Measurements from ENCODE around the gene ENOSF1. TPM values are rescaled to one million over a fixed set of nuclear protein-coding genes. Genes with fewer than 3 reads are reported as not detected.

The ENOSF1 gene
- total and polyA plus RNA-seq, 10 of the 15 experiments (the other 5 are each of a cell fraction or from before 2014, with no cell fraction given), result 12.5 to 43.3 (median 29.5) TPM

GRCh38 chr18:655445-655844, 57.0 kb downstream of the ENOSF1 start:
- H4K20me1 ChIP-seq (ENCODE audit: control insufficient read depth, insufficient read depth), result no peaks in the 10 kb centered on the region
- SMC1A ChIA-PET (ENCODE audit: uncharacterized antibody, unreplicated experiment), result interaction anchor here (2.9 kb wide), 1 partner anchor 175 kb away, joined by 9 read pairs; no protein-coding TSS in a partner anchor
- intact Hi-C loops (cut with micrococcal nuclease; ENCODE audit: unreplicated experiment), result loop anchor here (5.0 kb wide), 1 partner anchor 157 kb away; the partner anchor contains the start of gene YES1
- no TSS peak for BruUV-seq (replicated peaks)
- H3K4me3 ChIP-seq, result no peak overlapping the region
- H3K9me3 ChIP-seq (replicated peaks; ENCODE audit: control insufficient read depth, insufficient read depth, low read length), result no peaks in the 10 kb centered on the region; the same call in 2 of the 3 replicates
- CTCF ChIA-PET, result interaction anchor here (1.5 to 1.7 kb wide), 2 partner anchors 31 to 184 kb away, joined by 3 to 7 read pairs; no protein-coding TSS in a partner anchor
- no peak overlapping the region for H3K9ac ChIP-seq (ENCODE audit: control insufficient read depth, insufficient read depth, low read length)
- in situ Hi-C loops (cut with MboI), result loop anchor here (5.0 kb wide), 1 partner anchor 157 kb away; the partner anchor contains the start of gene YES1
- H3K4me1 ChIP-seq (ENCODE audit: control insufficient read depth, insufficient read depth, low read length), result peaks cover 13% of the 10 kb centered on the region
- H3K79me2 ChIP-seq (ENCODE audit: control insufficient read depth, insufficient read depth, low read length), result peaks cover 27% of the 10 kb centered on the region
- POLR2A ChIA-PET, result interaction anchor here (0.6 kb wide), 2 partner anchors 160 to 203 kb away, joined by 3 to 4 read pairs; no protein-coding TSS in a partner anchor
- WGBS (ENCODE audit: insufficient coverage, insufficient replicate concordance, low lambda C conversion rate, missing lambda C conversion rate), result 57% methylated on average over 6 of the region's 6 CpGs
- no peak for FAIRE-seq
- no peaks in the 10 kb centered on the region for H3K27me3 ChIP-seq (replicated peaks in 1 of 2; ENCODE audit: control insufficient read depth in 2 of 2, insufficient read depth in 2 of 2, low read length in 1 of 2)
- H3K36me3 ChIP-seq (ENCODE audit: control insufficient read depth in 2 of 2, insufficient read depth in 2 of 2, low read length in 1 of 2), result peaks cover 2 to 12% of the 10 kb centered on the region in 2 experiments; a peak in 2 of 4 replicates
- RAD21 ChIA-PET (ENCODE audit: unreplicated experiment), result no interaction called here
- no peak overlapping the region for H3K27ac ChIP-seq (ENCODE audit: control insufficient read depth, insufficient read depth)
- no peak for DNase-seq (ENCODE audit: low read depth, low spot score)
- no peak overlapping the region for H2AFZ ChIP-seq (ENCODE audit: control insufficient read depth, low read depth, low read length)
- H3K4me2 ChIP-seq (ENCODE audit: control insufficient read depth, insufficient read depth), result no peak overlapping the region
- ATAC-seq, result no peak
- no peak for TF ChIP-seq GATAD2B (conservative IDR thresholded peaks at IDR 0.05; ENCODE audit: low read depth)
- no peak for TF ChIP-seq ZNF592 (IDR thresholded peaks at IDR 0.05)
- no peak for TF ChIP-seq IRF4 (IDR thresholded peaks at IDR 0.05; ENCODE audit: low read depth, low read length)
- TF ChIP-seq TAF1 (IDR thresholded peaks at IDR 0.05; ENCODE audit: borderline replicate concordance, low read depth, low read length), result no peak
- TF ChIP-seq POU2F2 (IDR thresholded peaks at IDR 0.05; ENCODE audit: borderline replicate concordance, low read depth, low read length), result no peak
- no peak for TF ChIP-seq CREB1 (IDR thresholded peaks at IDR 0.05; ENCODE audit: low read depth)
- TF ChIP-seq USF1 (IDR thresholded peaks at IDR 0.05; ENCODE audit: borderline replicate concordance, extremely low read length, insufficient read depth, low read depth, low read length), result no peak
- TF ChIP-seq TCF3 (IDR thresholded peaks at IDR 0.05; ENCODE audit: borderline replicate concordance, insufficient read depth, low read depth, low read length), result no peak
- no peak for TF ChIP-seq IKZF1 (conservative IDR thresholded peaks at IDR 0.05)
- TF ChIP-seq IRF3 (IDR thresholded peaks at IDR 0.05), result no peak
- no peak for TF ChIP-seq PKNOX1 (IDR thresholded peaks at IDR 0.05)
- TF ChIP-seq BCLAF1 (IDR thresholded peaks at IDR 0.05), result no peak

Data from GM12878 (cell line).